Measurements from ENCODE around the gene AKAP17A.

AKAP17A gene

DNA sequence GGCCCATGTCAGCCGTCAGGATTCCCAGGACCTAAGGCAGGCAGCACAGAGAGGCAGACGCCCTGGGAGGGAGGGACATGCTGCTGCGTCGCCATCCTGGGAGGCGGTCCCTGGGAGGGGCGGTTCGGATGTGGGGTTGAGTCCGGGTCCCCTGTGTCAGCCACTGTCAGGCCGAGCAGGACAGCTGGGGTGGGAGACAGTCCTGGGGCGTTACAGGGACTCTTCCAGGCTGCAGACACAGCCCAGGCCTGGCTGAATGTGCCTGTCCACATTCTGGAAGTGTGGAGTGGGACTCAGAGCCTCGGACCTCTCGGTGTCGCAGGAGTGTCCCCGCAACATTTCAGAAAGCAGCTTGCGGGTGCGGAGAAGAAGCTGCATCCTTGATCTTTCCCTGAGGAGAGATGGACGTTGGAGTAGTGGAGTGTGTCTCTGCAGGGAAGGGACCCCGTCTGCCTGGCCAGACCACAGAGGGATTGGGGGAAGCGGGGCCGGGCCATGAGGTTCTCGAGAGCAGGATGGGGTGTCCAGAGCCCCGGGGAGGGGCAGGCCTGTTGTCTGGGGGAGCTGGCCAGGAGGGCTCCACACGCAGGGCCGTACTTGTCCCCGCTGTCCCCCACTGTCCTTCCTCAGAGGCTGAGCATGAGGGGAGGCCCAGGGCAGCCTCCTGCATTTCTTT, 6.1 kb downstream of the AKAP17A start:
- TF ChIP-seq, protein P1, sequence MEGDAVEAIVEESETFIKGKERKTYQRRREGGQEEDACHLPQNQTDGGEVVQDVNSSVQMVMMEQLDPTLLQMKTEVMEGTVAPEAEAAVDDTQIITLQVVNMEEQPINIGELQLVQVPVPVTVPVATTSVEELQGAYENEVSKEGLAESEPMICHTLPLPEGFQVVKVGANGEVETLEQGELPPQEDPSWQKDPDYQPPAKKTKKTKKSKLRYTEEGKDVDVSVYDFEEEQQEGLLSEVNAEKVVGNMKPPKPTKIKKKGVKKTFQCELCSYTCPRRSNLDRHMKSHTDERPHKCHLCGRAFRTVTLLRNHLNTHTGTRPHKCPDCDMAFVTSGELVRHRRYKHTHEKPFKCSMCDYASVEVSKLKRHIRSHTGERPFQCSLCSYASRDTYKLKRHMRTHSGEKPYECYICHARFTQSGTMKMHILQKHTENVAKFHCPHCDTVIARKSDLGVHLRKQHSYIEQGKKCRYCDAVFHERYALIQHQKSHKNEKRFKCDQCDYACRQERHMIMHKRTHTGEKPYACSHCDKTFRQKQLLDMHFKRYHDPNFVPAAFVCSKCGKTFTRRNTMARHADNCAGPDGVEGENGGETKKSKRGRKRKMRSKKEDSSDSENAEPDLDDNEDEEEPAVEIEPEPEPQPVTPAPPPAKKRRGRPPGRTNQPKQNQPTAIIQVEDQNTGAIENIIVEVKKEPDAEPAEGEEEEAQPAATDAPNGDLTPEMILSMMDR (IDR thresholded peaks at IDR 0.05; ENCODE audit: control insufficient read depth, extremely low read depth, insufficient read depth) = no peak
- no peak for DNase-seq (ENCODE audit: low read depth)
- H3K4me3 ChIP-seq (ENCODE audit: low read depth, low read length) = no peak overlapping the region

DNA sequence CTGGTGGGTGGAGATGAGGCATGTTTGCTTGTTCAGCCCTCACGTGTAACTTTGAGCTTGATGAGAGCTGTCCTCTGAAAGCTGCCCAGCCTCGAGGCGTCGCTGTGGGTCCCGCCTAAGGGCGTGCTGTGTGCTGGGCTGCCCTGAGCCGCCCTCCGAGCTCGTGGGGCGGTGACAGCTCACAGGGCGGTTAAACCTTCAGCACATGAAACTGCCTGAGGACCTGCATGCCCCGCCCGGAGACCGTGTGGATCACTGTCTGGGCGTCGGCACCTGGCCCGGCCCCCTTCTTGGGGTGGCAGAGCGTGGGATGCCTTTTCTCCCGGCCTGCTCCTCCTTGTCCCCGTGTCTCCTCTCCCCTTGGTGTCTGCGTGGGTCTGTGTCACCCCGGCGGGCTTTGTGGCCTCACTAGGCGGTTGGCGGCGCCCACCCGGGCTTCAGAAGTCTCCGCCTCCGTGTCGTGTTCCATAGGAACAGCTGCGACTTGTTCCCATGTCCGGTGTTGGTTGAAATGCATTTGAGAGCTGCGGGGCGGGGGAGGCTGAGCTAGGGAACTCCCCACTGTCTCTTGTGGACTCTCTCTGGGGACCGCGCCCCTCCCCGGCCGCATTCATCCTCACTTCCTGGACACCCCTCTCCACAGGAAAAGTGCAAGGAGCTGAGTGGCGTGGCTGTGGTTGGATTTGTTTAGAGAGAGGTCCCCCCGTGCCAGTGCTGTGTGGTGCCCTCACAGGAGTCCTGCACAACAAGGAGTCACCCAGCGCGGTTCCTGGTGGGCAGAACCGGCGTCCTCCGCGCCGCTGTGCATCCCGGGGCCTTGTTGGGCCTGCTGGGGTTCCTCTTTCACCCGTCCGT, 6.8 kb downstream of the AKAP17A start:
- TF ChIP-seq, protein P1 (IDR thresholded peaks at IDR 0.05; ENCODE audit: control insufficient read depth, extremely low read depth, insufficient read depth) = no peak
- no peak for DNase-seq (ENCODE audit: low read depth)
- no peak overlapping the region for H3K4me3 ChIP-seq (ENCODE audit: low read depth, low read length)

DNA sequence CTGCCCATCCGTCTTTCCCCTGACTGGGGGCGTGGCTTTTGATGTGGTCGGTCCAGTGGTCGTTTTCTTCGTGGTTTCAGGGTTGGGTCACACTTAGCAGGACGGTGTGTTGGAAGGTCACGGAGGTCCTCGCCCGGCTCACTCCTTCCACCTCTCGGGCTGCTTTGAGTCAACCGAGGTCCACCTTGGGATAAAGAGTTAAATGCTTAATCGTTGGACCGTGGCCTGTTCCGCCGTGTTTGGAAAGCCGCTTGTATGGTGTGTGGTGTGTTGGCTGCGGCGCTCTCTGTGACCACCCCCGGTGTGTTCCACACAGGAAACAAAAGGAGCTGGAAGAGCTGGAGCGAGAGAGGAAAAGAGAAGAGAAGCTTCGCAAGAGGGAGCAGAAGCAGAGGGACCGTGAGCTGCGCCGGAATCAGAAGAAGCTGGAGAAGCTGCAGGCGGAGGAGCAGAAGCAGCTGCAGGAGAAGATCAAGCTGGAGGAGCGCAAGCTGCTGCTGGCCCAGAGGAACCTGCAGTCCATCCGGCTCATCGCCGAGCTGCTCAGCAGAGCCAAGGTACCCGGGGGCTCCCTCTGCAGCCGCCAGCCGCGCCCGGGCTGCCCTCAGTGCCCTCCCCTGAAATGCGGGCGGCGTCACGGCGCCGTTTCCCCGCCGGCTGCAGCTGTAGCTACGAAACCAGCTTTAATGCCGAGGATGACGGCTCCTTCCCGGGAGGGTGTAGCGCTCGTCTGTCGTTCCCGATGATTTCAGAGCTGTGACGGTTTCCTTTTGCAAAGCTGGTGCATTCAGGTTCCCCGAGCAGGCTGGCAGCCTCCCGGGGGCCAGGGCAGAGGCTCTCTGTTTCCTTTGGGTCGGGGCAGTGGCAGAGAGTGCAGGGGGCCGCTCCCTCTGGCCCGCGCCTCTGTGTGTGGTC, 7.7 kb downstream of the AKAP17A start:
- TF ChIP-seq, protein P1 (IDR thresholded peaks at IDR 0.05; ENCODE audit: control insufficient read depth, extremely low read depth, insufficient read depth) = no peak
- no peak overlapping the region for H3K4me3 ChIP-seq (ENCODE audit: low read depth, low read length)
- no peak for DNase-seq (ENCODE audit: low read depth)

DNA sequence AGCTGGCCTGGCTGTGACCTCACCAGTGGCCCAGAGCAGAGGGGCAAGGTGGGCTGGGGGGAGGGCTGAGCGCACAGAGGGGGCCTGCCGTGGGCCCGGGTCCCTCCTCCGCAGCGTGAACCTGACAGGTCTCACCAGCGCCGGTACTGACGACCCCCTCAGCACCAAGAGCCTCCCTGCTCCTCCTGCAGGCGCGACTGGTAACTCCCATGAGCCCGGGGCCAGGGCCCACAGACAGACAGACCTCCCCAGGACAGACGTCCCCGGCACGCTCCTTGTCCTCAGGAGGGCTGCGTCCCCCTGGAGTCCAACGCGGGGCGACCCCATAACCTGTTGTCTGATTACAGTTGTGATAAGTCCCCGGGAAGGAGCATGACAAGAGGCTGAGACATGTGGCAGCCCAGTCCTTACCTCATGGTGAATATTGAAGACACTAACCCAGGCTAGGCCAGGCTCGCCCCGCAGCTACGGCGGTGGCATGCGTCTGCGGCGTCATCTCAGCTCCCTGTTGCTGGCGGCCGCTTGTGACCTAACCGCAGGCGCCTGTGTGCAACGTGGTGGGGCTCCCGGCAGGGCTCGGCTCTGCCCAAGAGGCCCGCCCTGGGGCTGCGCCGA, 8.5 kb downstream of the AKAP17A start:
- DNase-seq (ENCODE audit: low read depth) = no peak
- H3K4me3 ChIP-seq (ENCODE audit: low read depth, low read length) = no peak overlapping the region
- TF ChIP-seq, protein P1 (IDR thresholded peaks at IDR 0.05; ENCODE audit: control insufficient read depth, extremely low read depth, insufficient read depth) = no peak

DNA sequence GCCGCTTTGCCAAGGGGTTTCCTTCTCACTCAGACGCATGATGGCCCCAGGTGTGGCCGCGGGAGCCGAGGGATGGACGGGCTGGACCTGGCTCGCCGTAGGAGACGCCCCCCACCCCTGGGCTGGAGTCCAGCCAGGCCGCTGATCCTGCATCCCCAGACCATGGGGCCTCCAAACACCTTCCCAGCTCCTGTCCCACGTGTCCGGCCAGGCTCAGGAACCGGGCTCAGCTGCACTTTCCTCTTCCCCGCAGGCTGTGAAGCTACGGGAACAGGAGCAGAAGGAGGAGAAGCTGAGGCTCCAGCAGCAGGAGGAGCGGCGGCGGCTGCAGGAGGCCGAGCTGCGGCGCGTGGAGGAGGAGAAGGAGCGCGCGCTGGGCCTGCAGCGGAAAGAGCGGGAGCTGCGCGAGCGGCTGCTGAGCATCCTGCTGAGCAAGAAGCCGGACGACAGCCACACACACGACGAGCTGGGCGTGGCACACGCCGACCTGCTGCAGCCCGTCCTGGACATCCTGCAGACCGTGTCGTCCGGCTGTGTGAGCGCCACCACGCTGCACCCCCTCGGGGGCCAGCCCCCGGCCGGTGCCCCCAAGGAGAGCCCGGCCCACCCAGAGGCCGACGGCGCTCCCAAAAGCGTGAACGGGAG, 9.1 kb downstream of the AKAP17A start:
- H3K4me3 ChIP-seq (ENCODE audit: low read depth, low read length) = no peak overlapping the region
- TF ChIP-seq, protein P1 (IDR thresholded peaks at IDR 0.05; ENCODE audit: control insufficient read depth, extremely low read depth, insufficient read depth) = no peak

More for the DNA sequence above, 9.1 kb downstream of the AKAP17A start:
- no peak for DNase-seq (ENCODE audit: low read depth)

Measured in LNCaP clone FGC (cell line).